Measurements from ENCODE around the gene FAM227B. TPM values are rescaled to one million over a fixed set of nuclear protein-coding genes. Genes with fewer than 3 reads are reported as not detected.

The FAM227B gene
- total RNA-seq, 4 donors from 2014 or later: 6.1 to 24.1 (median 12.5) TPM

DNA sequence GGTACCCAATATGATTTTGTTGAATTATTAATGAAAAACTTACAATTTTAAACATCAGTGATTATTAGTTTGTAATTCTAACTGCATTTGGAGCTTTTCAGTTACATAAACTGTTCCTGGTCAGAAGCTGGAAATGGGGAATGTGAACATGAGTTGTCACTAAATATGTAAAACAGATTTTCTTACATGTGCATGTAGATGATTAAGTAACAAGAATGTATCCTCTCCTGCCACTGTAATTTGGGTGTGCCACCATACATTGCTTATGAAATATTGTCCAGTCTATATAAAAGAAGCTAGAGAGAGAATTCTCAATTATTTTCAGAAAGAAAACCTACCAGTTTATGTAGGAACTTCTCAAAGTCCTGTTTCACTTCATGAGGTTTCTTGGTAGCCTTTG, 289.2 kb downstream of the FAM227B start:
- Histone ChIP-seq H3K27ac (no peak overlapping the region), H3K36me3 (peaks cover 0 to 5% of the 10 kb centered on the region in 2 donors), H3K4me1 (no peaks in the 10 kb centered on the region), H3K27me3 (no peaks in the 10 kb centered on the region), H3K4me3 (no peak overlapping the region), H3K9me3 (no peaks in the 10 kb centered on the region)
- ATAC-seq: no peak
- no peak for TF ChIP-seq CTCF (IDR thresholded peaks at IDR 0.05)
- no peak for TF ChIP-seq POLR2AphosphoS5 (IDR thresholded peaks at IDR 0.05)
- TF ChIP-seq POLR2A (IDR thresholded peaks at IDR 0.05): no peak

DNA sequence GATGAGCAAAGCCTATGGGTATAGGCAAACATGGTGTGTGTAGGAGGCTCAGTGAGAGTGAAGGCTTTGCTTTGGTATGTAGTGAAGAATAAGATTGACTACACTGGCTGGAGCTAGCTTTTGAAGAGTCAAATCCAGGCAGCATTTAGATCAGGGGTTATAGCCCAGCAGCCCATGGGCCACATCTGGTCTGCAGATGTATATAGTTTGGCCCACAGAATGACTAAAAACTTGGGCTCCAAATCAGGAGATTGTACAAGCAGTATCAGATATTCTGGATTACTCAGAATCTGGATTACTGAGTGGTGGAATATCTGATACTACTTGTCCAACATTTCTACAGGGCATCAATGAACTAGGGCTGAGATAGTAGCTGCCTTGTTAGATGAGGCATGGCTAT, 290.5 kb downstream of the FAM227B start:
- Histone ChIP-seq H3K4me3 (no peak overlapping the region), H3K4me1 (no peaks in the 10 kb centered on the region), H3K27ac (no peak overlapping the region), H3K9me3 (no peaks in the 10 kb centered on the region), H3K27me3 (no peaks in the 10 kb centered on the region), H3K36me3 (peaks cover 0 to 5% of the 10 kb centered on the region in 2 donors)
- ATAC-seq: no peak
- no peak for TF ChIP-seq POLR2A (IDR thresholded peaks at IDR 0.05)
- TF ChIP-seq EP300 (IDR thresholded peaks at IDR 0.05): no peak
- TF ChIP-seq POLR2AphosphoS5 (IDR thresholded peaks at IDR 0.05): no peak
- TF ChIP-seq CTCF (IDR thresholded peaks at IDR 0.05): no peak

GRCh38 chr15:49328941-49329340, 291.7 kb downstream of the FAM227B start:
- ATAC-seq: no peak
- no peaks in the 10 kb centered on the region for H3K4me1 ChIP-seq
- no peak overlapping the region for H3K27ac ChIP-seq
- TF ChIP-seq EP300 (IDR thresholded peaks at IDR 0.05): no peak
- no peak for TF ChIP-seq CTCF (IDR thresholded peaks at IDR 0.05)
- TF ChIP-seq POLR2AphosphoS5 (IDR thresholded peaks at IDR 0.05): no peak
- no peak for TF ChIP-seq POLR2A (IDR thresholded peaks at IDR 0.05)
- H3K36me3 ChIP-seq: peaks cover 0 to 5% of the 10 kb centered on the region in 2 donors
- H3K4me3 ChIP-seq: no peak overlapping the region
- no peaks in the 10 kb centered on the region for H3K27me3 ChIP-seq
- no peaks in the 10 kb centered on the region for H3K9me3 ChIP-seq

DNA sequence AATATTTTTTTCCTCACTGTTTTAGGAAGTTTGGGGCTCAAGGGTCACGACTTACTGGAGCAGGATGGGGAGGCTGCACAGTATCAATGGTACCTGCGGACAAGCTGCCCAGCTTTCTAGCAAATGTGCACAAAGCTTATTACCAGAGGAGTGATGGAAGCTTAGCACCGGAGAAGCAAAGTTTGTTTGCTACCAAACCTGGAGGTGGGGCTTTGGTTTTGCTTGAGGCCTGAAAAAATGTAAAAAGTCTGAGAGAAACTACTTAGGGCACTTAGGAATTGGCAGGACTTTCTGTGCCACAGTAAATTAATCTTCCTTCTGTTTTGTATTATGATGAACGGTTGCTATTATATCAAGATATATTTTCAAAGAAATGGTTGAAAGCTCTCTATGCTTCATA, 292.7 kb downstream of the FAM227B start:
- WGBS, 2 donors (ENCODE audit: low coverage in 1 of 2): 82 to 88% methylated on average over 2 to 4 of the region's 4 CpGs
- no peaks in the 10 kb centered on the region for H3K4me1 ChIP-seq
- no peak overlapping the region for H3K27ac ChIP-seq

GRCh38 chr15:49323207-49323606, 297.4 kb downstream of the FAM227B start:
- ATAC-seq: no peak
- TF ChIP-seq CTCF (IDR thresholded peaks at IDR 0.05): no peak
- TF ChIP-seq POLR2AphosphoS5 (IDR thresholded peaks at IDR 0.05): no peak
- TF ChIP-seq EP300 (IDR thresholded peaks at IDR 0.05): no peak
- TF ChIP-seq POLR2A (IDR thresholded peaks at IDR 0.05): no peak
- H3K36me3 ChIP-seq: peaks cover 0 to 30% of the 10 kb centered on the region in 2 donors
- H3K4me1 ChIP-seq: peaks cover 0 to 13% (median 0%) of the 10 kb centered on the region in 3 donors
- no peaks in the 10 kb centered on the region for H3K27me3 ChIP-seq
- whole genome bisulfite sequencing, 2 donors (ENCODE audit: low coverage in 1 of 2): 57 to 70% methylated on average over 1 of the region's 1 CpG
- no peak overlapping the region for H3K4me3 ChIP-seq
- no peaks in the 10 kb centered on the region for H3K9me3 ChIP-seq
- no peak overlapping the region for H3K27ac ChIP-seq

More for the DNA sequence above, 292.7 kb downstream of the FAM227B start:
- Histone ChIP-seq H3K36me3 (peaks cover 0 to 5% of the 10 kb centered on the region in 2 donors), H3K27me3 (no peaks in the 10 kb centered on the region), H3K4me3 (no peak overlapping the region), H3K9me3 (no peaks in the 10 kb centered on the region)
- no peak for ATAC-seq
- TF ChIP-seq CTCF (IDR thresholded peaks at IDR 0.05): no peak
- TF ChIP-seq EP300 (IDR thresholded peaks at IDR 0.05): no peak
- no peak for TF ChIP-seq POLR2A (IDR thresholded peaks at IDR 0.05)
- no peak for TF ChIP-seq POLR2AphosphoS5 (IDR thresholded peaks at IDR 0.05)
